Testis (tissue), 2 donors: ENCODE measurements around the gene CCSER1.

ENCODE experiments used
- CTCF ChIP-seq, 3 experiments: fragments of 450-650 bp in 2 of 3; fragments of 200-600 bp in 1 of 3; sonication (generic) in 1 of 3; IDR thresholded peaks; one replicate each; pipeline ENCODE4 v1.5.1; 2016 to 2019; ENCODE audit warnings: antibody characterized with exemption in 3 of 3, mild to moderate bottlenecking in 2 of 3, moderate library complexity in 1 of 3
- POLR2A ChIP-seq: fragments of 450-650 bp; IDR thresholded peaks from one replicate; pipeline ENCODE4 v1.6.1; 2017; ENCODE audit warnings: antibody characterized with exemption, mild to moderate bottlenecking, moderate library complexity

DNA sequence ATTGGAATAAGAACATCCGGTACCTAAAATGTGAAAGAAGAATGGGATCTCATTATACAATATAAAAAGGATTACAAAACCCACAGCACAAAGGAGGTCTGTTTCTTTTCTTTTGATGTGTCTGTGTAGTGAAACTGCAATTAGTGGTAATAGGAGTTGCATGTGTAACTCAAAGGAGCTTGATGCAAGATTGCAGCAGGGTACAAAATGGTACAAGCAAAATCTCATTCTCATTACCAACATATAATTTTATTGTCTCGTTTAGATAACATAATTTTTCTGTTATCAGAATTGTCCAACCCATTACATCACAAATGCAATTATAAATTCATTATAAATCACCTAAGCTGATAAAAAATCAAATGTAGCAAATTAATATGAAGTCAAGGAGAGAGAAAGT lies 47.1 kb upstream of the CCSER1 start:
- no peak for TF ChIP-seq CTCF (IDR thresholded peaks at IDR 0.05)
- no peak for TF ChIP-seq POLR2A
